Chondrocyte (in vitro differentiated cells): Measurements from ENCODE around the gene ANOS1. TPM values are rescaled to one million over a fixed set of nuclear protein-coding genes. Genes with fewer than 3 reads are reported as not detected.

ENCODE experiments used
- DNase-seq: peaks from one replicate; pipeline ENCODE4 v3.0.0; 2021; ENCODE audit warnings: mixed read lengths, low spot score
- H3K27ac Mint-ChIP-seq: one replicate; pipeline ENCODE4 v1.8.0; 2021; ENCODE audit warnings: mild to moderate bottlenecking, moderate library complexity, mixed read lengths; ENCODE audit not compliant: unreplicated experiment
- H3K27me3 Mint-ChIP-seq: 2 replicates; pipeline ENCODE4 v1.8.0; 2021; ENCODE audit warnings: low read depth, mixed read lengths
- H3K36me3 Mint-ChIP-seq: 2 replicates; pipeline ENCODE4 v1.8.0; 2021; ENCODE audit warnings: low read depth, mixed read lengths
- H3K4me1 Mint-ChIP-seq: 2 replicates; pipeline ENCODE4 v1.8.0; 2021; ENCODE audit warnings: low read depth, mild to moderate bottlenecking, mixed read lengths
- H3K4me3 Mint-ChIP-seq: one replicate; pipeline ENCODE4 v1.8.0; 2021; ENCODE audit warnings: mild to moderate bottlenecking, moderate library complexity, mixed read lengths; ENCODE audit not compliant: unreplicated experiment
- H3K9me3 Mint-ChIP-seq: 2 replicates; pipeline ENCODE4 v1.8.0; 2021; ENCODE audit warnings: low read depth, mixed read lengths
- total RNA-seq: library from RNA; stranded (reverse); gene quantifications from 3 replicates; pipeline ENCODE4 v1.2.1, GENCODE V29; 2021
- TF ChIP-seq, protein P1 (sequence below): fragments of 200-600 bp; sonication (generic); IDR thresholded peaks from 2 replicates; pipeline ENCODE4 v1.5.0; 2021; ENCODE audit warnings: antibody characterized with exemption, mild to moderate bottlenecking, moderate library complexity

Gene ANOS1
- total RNA-seq, 1 donor from 2014 or later = 22.3 TPM

DNA sequence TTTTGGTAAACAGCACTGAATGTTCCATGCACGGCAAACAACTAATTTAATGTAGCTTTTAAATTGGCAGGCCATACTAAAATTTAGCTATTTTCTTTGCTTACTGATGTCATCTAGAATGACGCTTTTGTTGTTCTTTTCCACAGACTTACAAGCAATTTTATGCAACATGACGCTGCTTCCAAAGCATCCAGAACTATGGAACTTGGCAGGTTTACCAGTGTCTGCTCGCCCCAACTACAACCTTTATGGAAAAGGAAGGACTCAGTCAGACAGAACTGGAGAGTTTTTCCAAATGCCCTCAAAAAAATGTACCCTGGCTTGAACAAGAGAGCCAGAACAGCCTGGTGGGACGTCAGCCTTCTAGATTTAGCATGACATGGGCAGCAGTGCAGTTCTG is 58.7 kb downstream of the ANOS1 start:
- TF ChIP-seq, protein P1, sequence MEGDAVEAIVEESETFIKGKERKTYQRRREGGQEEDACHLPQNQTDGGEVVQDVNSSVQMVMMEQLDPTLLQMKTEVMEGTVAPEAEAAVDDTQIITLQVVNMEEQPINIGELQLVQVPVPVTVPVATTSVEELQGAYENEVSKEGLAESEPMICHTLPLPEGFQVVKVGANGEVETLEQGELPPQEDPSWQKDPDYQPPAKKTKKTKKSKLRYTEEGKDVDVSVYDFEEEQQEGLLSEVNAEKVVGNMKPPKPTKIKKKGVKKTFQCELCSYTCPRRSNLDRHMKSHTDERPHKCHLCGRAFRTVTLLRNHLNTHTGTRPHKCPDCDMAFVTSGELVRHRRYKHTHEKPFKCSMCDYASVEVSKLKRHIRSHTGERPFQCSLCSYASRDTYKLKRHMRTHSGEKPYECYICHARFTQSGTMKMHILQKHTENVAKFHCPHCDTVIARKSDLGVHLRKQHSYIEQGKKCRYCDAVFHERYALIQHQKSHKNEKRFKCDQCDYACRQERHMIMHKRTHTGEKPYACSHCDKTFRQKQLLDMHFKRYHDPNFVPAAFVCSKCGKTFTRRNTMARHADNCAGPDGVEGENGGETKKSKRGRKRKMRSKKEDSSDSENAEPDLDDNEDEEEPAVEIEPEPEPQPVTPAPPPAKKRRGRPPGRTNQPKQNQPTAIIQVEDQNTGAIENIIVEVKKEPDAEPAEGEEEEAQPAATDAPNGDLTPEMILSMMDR = no peak
- Mint-ChIP-seq H3K36me3 (no peaks in the 10 kb centered on the region), H3K27ac (no peak overlapping the region), H3K27me3 (no peaks in the 10 kb centered on the region), H3K4me1 (no peaks in the 10 kb centered on the region), H3K9me3 (no peaks in the 10 kb centered on the region), H3K4me3 (no peak overlapping the region)
- no peak for DNase-seq

DNA sequence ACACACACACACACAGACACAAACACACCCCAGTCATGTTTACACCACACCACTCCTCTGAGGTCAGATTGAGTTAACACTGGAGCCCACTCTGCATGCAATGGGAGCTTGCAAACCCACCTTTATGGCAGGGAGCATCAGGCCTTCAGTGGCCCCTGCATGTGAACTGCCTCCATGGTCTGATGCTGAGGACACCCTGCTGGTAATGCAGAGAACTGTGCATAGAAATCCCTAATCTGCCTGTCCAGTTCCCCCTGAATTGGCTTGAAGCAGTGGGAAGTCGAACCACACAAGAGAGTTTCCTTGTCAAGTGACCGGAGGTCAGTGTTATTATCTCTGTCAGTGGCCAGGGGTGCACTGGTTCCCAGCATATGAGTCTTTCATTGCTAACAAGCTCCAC is 59.8 kb downstream of the ANOS1 start:
- TF ChIP-seq, protein P1 = no peak
- H3K9me3 Mint-ChIP-seq = no peaks in the 10 kb centered on the region
- no peaks in the 10 kb centered on the region for H3K4me1 Mint-ChIP-seq

DNA sequence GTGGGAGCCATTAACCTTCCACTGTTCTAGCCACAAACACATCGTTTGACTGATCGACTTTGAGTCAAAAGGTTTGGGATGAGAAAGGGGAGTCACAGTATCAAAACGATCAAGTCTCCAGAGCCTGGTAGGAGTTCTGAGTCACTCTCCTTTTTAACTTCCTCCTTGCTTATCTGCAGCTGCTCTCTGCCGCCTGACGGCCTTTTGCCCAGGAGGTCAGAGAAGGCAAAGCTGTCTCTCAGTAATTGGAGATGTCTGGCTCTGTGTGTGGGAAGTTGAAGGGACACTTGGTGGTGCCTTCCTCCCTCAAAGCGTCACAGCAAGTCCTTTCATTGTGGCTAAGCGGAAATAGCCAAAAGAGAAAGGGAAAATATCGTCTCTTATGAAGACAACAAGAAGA is 63.1 kb downstream of the ANOS1 start:
- no peaks in the 10 kb centered on the region for H3K36me3 Mint-ChIP-seq
- peaks cover 3% of the 10 kb centered on the region for H3K9me3 Mint-ChIP-seq
- H3K27ac Mint-ChIP-seq = no peak overlapping the region
- TF ChIP-seq, protein P1 = no peak
- H3K4me1 Mint-ChIP-seq = no peaks in the 10 kb centered on the region
- H3K4me3 Mint-ChIP-seq = no peak overlapping the region
- no peak for DNase-seq
- H3K27me3 Mint-ChIP-seq = no peaks in the 10 kb centered on the region

More for the DNA sequence above, 59.8 kb downstream of the ANOS1 start:
- H3K36me3 Mint-ChIP-seq = no peaks in the 10 kb centered on the region
- no peak overlapping the region for H3K4me3 Mint-ChIP-seq
- no peaks in the 10 kb centered on the region for H3K27me3 Mint-ChIP-seq
- no peak for DNase-seq
- H3K27ac Mint-ChIP-seq = no peak overlapping the region

DNA sequence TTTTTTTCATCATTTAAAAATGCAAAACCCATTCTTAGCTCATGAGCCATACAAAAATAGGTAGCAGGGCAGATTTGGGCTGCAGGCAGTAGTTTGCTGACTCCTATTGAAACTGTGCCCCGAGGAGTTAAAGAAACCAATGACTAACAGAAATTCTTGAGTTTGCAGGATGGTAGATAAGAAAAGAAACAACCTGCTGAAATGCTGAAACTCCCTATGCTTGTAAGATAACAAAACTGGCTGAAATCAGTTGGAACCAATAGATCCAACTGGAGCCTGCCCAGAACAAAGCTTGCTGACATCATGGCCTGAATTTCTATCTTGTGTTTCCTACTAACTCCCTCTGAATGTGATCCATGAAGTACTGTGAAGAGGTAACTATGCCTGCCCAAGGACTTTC is 68.6 kb downstream of the ANOS1 start:
- TF ChIP-seq, protein P1 = no peak
- no peak for DNase-seq
- Mint-ChIP-seq H3K9me3 (peaks cover 4% of the 10 kb centered on the region), H3K27ac (no peak overlapping the region), H3K27me3 (no peaks in the 10 kb centered on the region), H3K36me3 (no peaks in the 10 kb centered on the region), H3K4me1 (no peaks in the 10 kb centered on the region), H3K4me3 (no peak overlapping the region)

DNA sequence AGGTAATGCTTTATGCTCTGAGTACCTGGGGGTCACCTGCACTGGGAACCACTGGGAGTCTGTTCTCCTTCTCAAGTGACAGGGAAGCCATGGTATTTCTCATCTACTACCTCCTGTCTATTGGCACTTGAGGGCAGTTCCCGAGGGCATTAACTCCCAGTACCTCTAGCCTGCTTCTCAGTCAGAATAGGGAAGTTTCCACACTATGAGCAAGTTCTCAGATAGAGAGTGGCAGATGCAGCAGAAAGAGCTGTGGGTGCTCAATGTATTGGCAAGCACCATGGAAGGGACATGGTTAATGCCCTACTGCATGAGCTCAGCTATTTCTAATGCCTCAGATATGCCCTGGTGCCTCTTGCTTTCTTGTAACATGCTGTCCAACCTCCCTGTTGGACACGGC is 74.1 kb downstream of the ANOS1 start:
- TF ChIP-seq, protein P1 = no peak
- H3K4me3 Mint-ChIP-seq = no peak overlapping the region
- no peaks in the 10 kb centered on the region for H3K4me1 Mint-ChIP-seq
- no peak for DNase-seq
- H3K36me3 Mint-ChIP-seq = no peaks in the 10 kb centered on the region
- no peak overlapping the region for H3K27ac Mint-ChIP-seq
- no peaks in the 10 kb centered on the region for H3K27me3 Mint-ChIP-seq
- peaks cover 4% of the 10 kb centered on the region for H3K9me3 Mint-ChIP-seq
